Lung (tissue), 12 donors: ENCODE data around the gene KIN. TPM values are rescaled to one million over a fixed set of nuclear protein-coding genes. Genes with fewer than 3 reads are reported as not detected.

ENCODE experiments used
- ATAC-seq: fragments of 200-7000 bp; cut with Tn5 transposase; one replicate; pipeline ENCODE4 v1.9.1; 2020; ENCODE audit warnings: moderate number of reproducible peaks; ENCODE audit not compliant: insufficient read depth, low FRiP score
- DNase-seq, 3 donors: peaks; one replicate each; pipeline ENCODE4 v3.0.0-alpha.2; 2013 to 2017
- H3K27ac ChIP-seq, 2 donors: one replicate each; pipeline ENCODE4 v1.5.1; 2013; ENCODE audit warnings: mild to moderate bottlenecking in 2 of 2, moderate library complexity in 2 of 2, control low read depth in 1 of 2, inconsistent platforms in 1 of 2, low read depth in 1 of 2, low read length in 1 of 2
- H3K27me3 ChIP-seq, 3 donors: one replicate each; pipeline ENCODE4 v1.5.1; 2013; ENCODE audit warnings: low read length in 2 of 3; ENCODE audit not compliant: control insufficient read depth in 3 of 3, insufficient read depth in 3 of 3
- H3K36me3 ChIP-seq, 4 donors: one replicate each; pipeline ENCODE4 v1.5.1; 2013; ENCODE audit warnings: low read length in 4 of 4, mild to moderate bottlenecking in 1 of 4, moderate library complexity in 1 of 4; ENCODE audit not compliant: control insufficient read depth in 4 of 4, insufficient read depth in 4 of 4
- H3K4me1 ChIP-seq, 5 donors: one replicate each; pipeline ENCODE4 v1.5.1; 2013; ENCODE audit warnings: low read length in 5 of 5, mild to moderate bottlenecking in 2 of 5, moderate library complexity in 1 of 5; ENCODE audit not compliant: control insufficient read depth in 5 of 5, insufficient read depth in 5 of 5
- H3K4me3 ChIP-seq: one replicate; pipeline ENCODE4 v1.5.1; 2013; ENCODE audit warnings: mild to moderate bottlenecking, control low read depth, moderate library complexity
- H3K9ac ChIP-seq, 2 donors: one replicate each; pipeline ENCODE4 v1.5.1; 2013; ENCODE audit warnings: low read length in 2 of 2, control low read depth in 1 of 2; ENCODE audit not compliant: insufficient read depth in 1 of 2
- H3K9me3 ChIP-seq, 4 donors: one replicate each; pipeline ENCODE4 v1.5.1; 2013; ENCODE audit warnings: low read length in 3 of 4, mild to moderate bottlenecking in 1 of 4, moderate library complexity in 1 of 4; ENCODE audit not compliant: control insufficient read depth in 4 of 4, insufficient read depth in 3 of 4
- WGBS, 2 donors: extraction: QIAGEN DNeasy Blood & Tissue Kit; methylation state at CpG; one replicate each; pipeline ENCODE4 v1.1.7; 2013; 5-methylcytosine and 5-hydroxymethylcytosine counted together
- polyA plus RNA-seq, 2 donors: library from polyadenylated mRNA; stranded (reverse); fragments of 200-250 nt; gene quantifications; one replicate each; pipeline ENCODE4 v1.2.1, GENCODE V29; 2013
- total RNA-seq, 2 donors: library from RNA; depleted of rRNA in 1 of 2; stranded (reverse); fragments of >200 nt in 1 of 2; gene quantifications; one replicate each; pipeline ENCODE4 v1.2.1, GENCODE V29; 2014 to 2021
- TF ChIP-seq, protein P1 (sequence below): IDR thresholded peaks from 2 replicates; pipeline ENCODE4 v1.5.1; 2012; ENCODE audit warnings: mild to moderate bottlenecking; ENCODE audit errors: control extremely low read depth, extremely low read depth
- donor health status: control.
- donor health status: control.
- donor health status: Bipolar disorder and iron deficiency.
- donor health status: healthy.
- donor health status: DM: yes; HTN: yes; CAD: no.

KIN gene
- total and polyA plus RNA-seq, 4 donors: 6.0 to 15.9 (median 9.8) TPM

DNA sequence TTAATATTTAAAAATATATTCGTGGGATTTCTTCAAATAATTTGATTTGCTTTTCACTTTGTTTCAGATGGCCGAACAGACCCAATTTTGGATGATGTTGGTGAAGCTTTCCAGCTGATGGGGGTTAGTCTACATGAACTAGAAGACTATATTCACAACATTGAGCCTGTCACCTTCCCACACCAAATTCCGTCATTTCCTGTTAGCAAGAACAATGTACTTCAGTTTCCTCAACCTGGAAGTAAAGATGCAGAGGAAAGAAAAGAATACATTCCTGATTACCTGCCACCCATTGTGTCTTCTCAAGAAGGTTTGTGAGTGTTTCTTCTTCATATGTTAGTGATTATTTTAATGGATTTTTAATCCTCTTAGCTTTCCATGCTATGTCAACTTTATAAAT lies 36.5 kb upstream of the KIN start:
- no peaks in the 10 kb centered on the region for H3K27me3 ChIP-seq
- peaks cover 6 to 21% (median 8%) of the 10 kb centered on the region in 4 donors for H3K36me3 ChIP-seq
- H3K9ac ChIP-seq: no peak overlapping the region
- 86 to 89% methylated on average over 3 of the region's 3 CpGs for WGBS, 2 donors
- H3K4me1 ChIP-seq: peaks cover 4 to 10% (median 7%) of the 10 kb centered on the region in 5 donors
- ATAC-seq (no peak), DNase-seq (no peak)
- no peaks in the 10 kb centered on the region for H3K9me3 ChIP-seq
- no peak overlapping the region for H3K27ac ChIP-seq
- TF ChIP-seq, protein P1, sequence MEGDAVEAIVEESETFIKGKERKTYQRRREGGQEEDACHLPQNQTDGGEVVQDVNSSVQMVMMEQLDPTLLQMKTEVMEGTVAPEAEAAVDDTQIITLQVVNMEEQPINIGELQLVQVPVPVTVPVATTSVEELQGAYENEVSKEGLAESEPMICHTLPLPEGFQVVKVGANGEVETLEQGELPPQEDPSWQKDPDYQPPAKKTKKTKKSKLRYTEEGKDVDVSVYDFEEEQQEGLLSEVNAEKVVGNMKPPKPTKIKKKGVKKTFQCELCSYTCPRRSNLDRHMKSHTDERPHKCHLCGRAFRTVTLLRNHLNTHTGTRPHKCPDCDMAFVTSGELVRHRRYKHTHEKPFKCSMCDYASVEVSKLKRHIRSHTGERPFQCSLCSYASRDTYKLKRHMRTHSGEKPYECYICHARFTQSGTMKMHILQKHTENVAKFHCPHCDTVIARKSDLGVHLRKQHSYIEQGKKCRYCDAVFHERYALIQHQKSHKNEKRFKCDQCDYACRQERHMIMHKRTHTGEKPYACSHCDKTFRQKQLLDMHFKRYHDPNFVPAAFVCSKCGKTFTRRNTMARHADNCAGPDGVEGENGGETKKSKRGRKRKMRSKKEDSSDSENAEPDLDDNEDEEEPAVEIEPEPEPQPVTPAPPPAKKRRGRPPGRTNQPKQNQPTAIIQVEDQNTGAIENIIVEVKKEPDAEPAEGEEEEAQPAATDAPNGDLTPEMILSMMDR: no peak
- H3K4me3 ChIP-seq: no peak overlapping the region

DNA sequence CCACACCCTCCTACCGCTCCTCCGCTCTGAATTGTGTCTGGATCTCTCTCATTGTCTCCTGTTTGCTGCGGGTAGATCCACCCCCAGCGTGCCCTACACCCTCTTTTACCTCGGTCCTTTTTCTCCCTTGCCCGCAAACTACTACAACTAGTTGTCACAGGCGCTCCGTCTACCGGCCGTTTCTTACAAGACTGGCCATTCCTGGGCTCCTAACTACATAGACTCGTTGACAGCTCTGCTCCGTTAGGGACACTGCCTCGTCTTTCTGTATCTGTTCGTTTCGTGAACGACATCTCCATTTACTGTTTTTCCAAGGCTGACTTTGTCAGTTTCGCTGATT lies 31.3 kb upstream of the KIN start:
- TF ChIP-seq, protein P1: no peak
- DNase-seq (peak; percentile 57 to 69 (median 64)), ATAC-seq (peak; percentile 49)
- Histone ChIP-seq H3K4me1 (peaks cover 4 to 9% (median 7%) of the 10 kb centered on the region in 5 donors), H3K9me3 (no peaks in the 10 kb centered on the region), H3K9ac (peak overlapping the region; percentile 50 to 85), H3K4me3 (peak overlapping the region; percentile 99), H3K36me3 (peaks cover 0 to 8% (median 2%) of the 10 kb centered on the region in 4 donors), H3K27ac (peak overlapping the region in 1 of 2 donors; percentile 47), H3K27me3 (peaks cover 0 to 4% (median 0%) of the 10 kb centered on the region in 3 donors)
- WGBS, 2 donors: 1% methylated on average over 17 of the region's 17 CpGs

DNA sequence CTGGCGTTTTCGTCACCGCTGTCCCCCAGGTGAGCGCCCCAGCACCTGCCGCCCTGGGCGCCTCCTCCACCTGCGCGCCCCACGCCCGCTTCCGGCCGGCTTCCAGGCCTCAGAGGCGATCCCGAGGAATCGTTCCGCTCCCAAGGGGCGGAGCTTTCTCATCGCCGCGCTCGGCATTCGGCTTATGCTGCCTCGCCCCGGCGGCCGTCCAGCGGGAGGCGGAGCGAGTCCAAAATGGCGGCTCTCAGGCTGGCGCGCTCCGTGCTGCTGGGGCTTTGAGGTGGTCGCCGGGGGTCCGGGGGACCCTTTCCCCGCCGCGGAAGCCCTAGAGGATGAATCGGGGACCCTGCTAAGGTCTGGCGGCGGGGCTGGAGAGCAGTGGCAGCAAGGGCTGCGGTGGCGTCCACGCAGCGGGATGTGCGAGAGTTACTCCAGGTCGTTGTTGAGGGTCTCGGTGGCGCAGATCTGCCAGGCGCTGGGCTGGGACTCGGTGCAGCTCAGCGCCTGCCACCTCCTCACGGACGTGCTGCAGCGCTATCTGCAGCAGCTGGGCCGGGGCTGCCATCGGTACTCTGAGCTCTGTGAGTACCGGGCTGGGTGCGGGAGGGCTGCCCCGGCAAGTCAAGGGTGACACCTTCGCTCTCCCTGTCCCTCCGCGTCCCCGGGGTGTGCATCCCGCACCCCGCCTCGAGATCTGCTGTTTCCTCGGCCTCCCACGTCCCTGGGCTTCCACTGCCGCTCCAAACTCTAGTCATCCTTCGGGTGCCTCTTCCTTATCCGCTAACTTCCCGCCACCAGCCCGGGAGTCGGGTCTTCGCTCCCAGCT lies 30.7 kb upstream of the KIN start, which contains the start of gene TAF3:
Gene TAF3, plus strand, starts transcription at position 211 of the 826 bp plus-strand sequence. Its CDS starts 205 bp downstream, at position 416.
- ATAC-seq (peak; percentile 99), DNase-seq (peak; percentile 89 to 95 (median 90))
- H3K4me1 ChIP-seq: peaks cover 4 to 9% (median 7%) of the 10 kb centered on the region in 5 donors
- peak within 1 kb of the TSS; percentile 47 to 77 for H3K27ac ChIP-seq
- H3K9ac ChIP-seq: peak within 1 kb of the TSS; percentile 50 to 85
- H3K27me3 ChIP-seq: peaks cover 0 to 4% (median 0%) of the 10 kb centered on the region in 3 donors
- H3K36me3 ChIP-seq: peaks cover 0 to 8% (median 1%) of the 10 kb centered on the region in 4 donors
- peak within 1 kb of the TSS; percentile 99 for H3K4me3 ChIP-seq
- H3K9me3 ChIP-seq: no peaks in the 10 kb centered on the region
- TF ChIP-seq, protein P1: no peak
- 0 to 1% methylated on average over 72 to 77 of the region's 77 CpGs for WGBS, 2 donors
